GM23248 (cell line): Measurements from ENCODE around the gene TEX19.

Source experiments
- EZH2 ChIP-seq: fragments of 200-600 bp; sonication (generic); IDR thresholded peaks from 2 replicates; pipeline ENCODE4 v1.6.1; 2018; ENCODE audit warnings: antibody characterized with exemption, mild to moderate bottlenecking; ENCODE audit not compliant: insufficient read depth, poor library complexity, severe bottlenecking
- EZH2phosphoT487 ChIP-seq: fragments of 200-600 bp; sonication (generic); IDR thresholded peaks from 2 replicates; pipeline ENCODE4 v1.6.1; 2018; ENCODE audit warnings: antibody characterized with exemption, moderate library complexity, mild to moderate bottlenecking, low read depth; ENCODE audit not compliant: insufficient read depth

DNA sequence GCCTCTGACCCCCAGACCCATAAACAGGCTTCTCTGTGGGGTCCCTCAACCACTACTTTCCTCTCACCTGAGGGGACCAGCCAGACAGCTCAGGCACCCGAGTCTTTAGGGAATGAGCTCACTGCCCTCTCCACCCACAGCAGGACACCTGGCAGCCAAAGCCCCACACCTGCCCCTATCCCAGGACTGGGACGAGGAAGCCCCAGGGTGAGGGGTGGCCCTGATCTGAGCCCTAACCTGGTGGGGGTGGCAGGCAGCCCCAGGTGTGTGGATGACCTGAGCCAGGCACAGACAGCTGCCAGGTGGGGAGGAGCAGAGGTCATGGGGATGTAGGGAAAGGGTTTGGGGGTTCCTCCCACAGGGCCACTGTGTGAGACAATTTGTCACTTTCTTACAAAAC is 1.7 kb upstream of the TEX19 start:
- TF ChIP-seq EZH2phosphoT487 (no peak), EZH2 (no peak)
